A549 (cell line): ENCODE measurements around the gene MAP3K15. TPM values are rescaled to one million over a fixed set of nuclear protein-coding genes. Genes with fewer than 3 reads are reported as not detected.

Experiments
- BHLHE40 ChIP-seq: IDR thresholded peaks from 2 replicates; pipeline ENCODE4 v1.6.1; 2012; ENCODE audit warnings: low read depth, low read length, inconsistent platforms
- CBX2 ChIP-seq: fragments of 200-600 bp; sonication (generic); IDR thresholded peaks from 2 replicates; pipeline ENCODE4 v1.6.1; 2016; ENCODE audit warnings: low read depth, mild to moderate bottlenecking, borderline replicate concordance
- CBX8 ChIP-seq: fragments of 200-600 bp; sonication (generic); IDR thresholded peaks from 2 replicates; pipeline ENCODE4 v1.6.1; 2016
- CEBPB ChIP-seq, 2 experiments: fragments of >200 bp in 1 of 2; sonication (Bioruptor Twin) in 1 of 2; formaldehyde crosslinking in 1 of 2; IDR thresholded peaks; 2 replicates each; pipeline ENCODE4 v1.6.1; 2012 to 2016
- CHD2 ChIP-seq: fragments of 150-350 bp; IDR thresholded peaks from 2 replicates; pipeline ENCODE4 v1.6.1; 2014; ENCODE audit warnings: low read length; ENCODE audit not compliant: partially characterized antibody
- E2F6 ChIP-seq: IDR thresholded peaks from 2 replicates; pipeline ENCODE4 v1.6.1; 2012; ENCODE audit warnings: low read depth, borderline replicate concordance
- EHF ChIP-seq: fragments of 250-450 bp; sonication (Bioruptor Pico); IDR thresholded peaks from 2 replicates; pipeline ENCODE4 v1.5.0; 2020; ENCODE audit warnings: mild to moderate bottlenecking
- EHMT2 ChIP-seq: fragments of 200-600 bp; sonication (generic); IDR thresholded peaks from 2 replicates; pipeline ENCODE4 v1.6.1; 2016; ENCODE audit warnings: antibody characterized with exemption, low read depth, mild to moderate bottlenecking, moderate library complexity
- ESRRA ChIP-seq: fragments of 150-350 bp; IDR thresholded peaks from 2 replicates; pipeline ENCODE4 v1.6.1; 2014; ENCODE audit warnings: mild to moderate bottlenecking, low read length, borderline replicate concordance
- FOSB ChIP-seq: fragments of 250-450 bp; sonication (Bioruptor Pico); IDR thresholded peaks from 2 replicates; pipeline ENCODE4 v1.5.0; 2020; ENCODE audit warnings: mild to moderate bottlenecking, moderate library complexity
- FOSL2 ChIP-seq, 2 experiments: fragments of 450-650 bp in 1 of 2; fragments of >200 bp in 1 of 2; sonication (Bioruptor Twin) in 1 of 2; formaldehyde crosslinking; IDR thresholded peaks; 2 replicates each; pipeline versions ENCODE4 v1.5.0 to v1.6.1; 2016 to 2020; ENCODE audit warnings: mild to moderate bottlenecking in 1 of 2, moderate library complexity in 1 of 2
- FOXS1 ChIP-seq: fragments of 250-450 bp; sonication (Bioruptor Pico); IDR thresholded peaks from 2 replicates; pipeline ENCODE4 v1.5.0; 2020; ENCODE audit warnings: mild to moderate bottlenecking, moderate library complexity
- HDAC2 ChIP-seq: fragments of 200-600 bp; sonication (generic); IDR thresholded peaks from 2 replicates; pipeline ENCODE4 v1.6.1; 2016
- HES2 ChIP-seq: fragments of >200 bp; sonication (Bioruptor Twin); formaldehyde crosslinking; IDR thresholded peaks from 2 replicates; pipeline ENCODE4 v1.6.1; 2016
- HEYL ChIP-seq: fragments of 250-450 bp; sonication (Bioruptor Pico); IDR thresholded peaks from 2 replicates; pipeline ENCODE4 v1.8.0; 2021; ENCODE audit warnings: mild to moderate bottlenecking, moderate library complexity
- HOXA7 ChIP-seq: fragments of 250-450 bp; sonication (Bioruptor Pico); IDR thresholded peaks from 2 replicates; pipeline ENCODE4 v1.5.0; 2020; ENCODE audit warnings: mild to moderate bottlenecking, moderate library complexity
- HOXB13 ChIP-seq: fragments of 250-450 bp; sonication (Bioruptor Pico); IDR thresholded peaks from 2 replicates; pipeline ENCODE4 v1.5.0; 2020; ENCODE audit warnings: low read depth, mild to moderate bottlenecking, moderate library complexity
- JUNB ChIP-seq: fragments of >200 bp; sonication (Bioruptor Twin); formaldehyde crosslinking; IDR thresholded peaks from 2 replicates; pipeline ENCODE4 v1.6.1; 2016
- KDM1A ChIP-seq: fragments of 200-600 bp; sonication (generic); IDR thresholded peaks from 2 replicates; pipeline ENCODE4 v1.6.1; 2016; ENCODE audit warnings: low read depth, mild to moderate bottlenecking
- KDM5A ChIP-seq: fragments of 200-600 bp; sonication (generic); IDR thresholded peaks from 2 replicates; pipeline ENCODE4 v1.6.1; 2016; ENCODE audit warnings: antibody characterized with exemption, mild to moderate bottlenecking
- MAX ChIP-seq: IDR thresholded peaks from 2 replicates; pipeline ENCODE4 v1.6.1; 2012
- MAZ ChIP-seq: fragments of 150-350 bp; IDR thresholded peaks from 2 replicates; pipeline ENCODE4 v1.6.1; 2014; ENCODE audit warnings: antibody characterized with exemption, low read depth, low read length, borderline replicate concordance
- NFE2L2 ChIP-seq: fragments of 150-350 bp; conservative IDR thresholded peaks from 2 replicates; pipeline ENCODE4 v1.6.1; 2014; ENCODE audit warnings: low read length
- NPAS2 ChIP-seq: fragments of 250-450 bp; sonication (Bioruptor Pico); IDR thresholded peaks from 2 replicates; pipeline ENCODE4 v1.8.0; 2022; ENCODE audit warnings: mild to moderate bottlenecking, moderate library complexity, borderline replicate concordance
- PHF8 ChIP-seq: fragments of 200-600 bp; sonication (generic); IDR thresholded peaks from 2 replicates; pipeline ENCODE4 v1.6.1; 2016; ENCODE audit warnings: low read depth, mild to moderate bottlenecking, antibody characterized with exemption, moderate library complexity, borderline replicate concordance
- POLR2A ChIP-seq: IDR thresholded peaks from 2 replicates; pipeline ENCODE4 v1.6.1; 2012; ENCODE audit warnings: mild to moderate bottlenecking, low read length
- POLR2AphosphoS2 ChIP-seq: conservative IDR thresholded peaks from 2 replicates; pipeline ENCODE4 v1.6.1; 2012; ENCODE audit warnings: low read length, improper control_type of control experiment, inconsistent platforms
- RARB ChIP-seq: fragments of 250-450 bp; sonication (Bioruptor Pico); IDR thresholded peaks from 2 replicates; pipeline ENCODE4 v1.8.0; 2021; ENCODE audit warnings: mild to moderate bottlenecking, moderate library complexity
- RCOR1 ChIP-seq: fragments of 150-350 bp; IDR thresholded peaks from 2 replicates; pipeline ENCODE4 v1.6.1; 2014; ENCODE audit warnings: antibody characterized with exemption, low read length, low read depth
- REST ChIP-seq: fragments of 200-600 bp; sonication (generic); IDR thresholded peaks from 2 replicates; pipeline ENCODE4 v1.6.1; 2016; ENCODE audit warnings: antibody characterized with exemption, mild to moderate bottlenecking, moderate library complexity
- SMC3 ChIP-seq: fragments of >200 bp; sonication (Bioruptor Twin); formaldehyde crosslinking; IDR thresholded peaks from 3 replicates; pipeline ENCODE4 v1.6.1; 2018; ENCODE audit warnings: inconsistent platforms
- SREBF2 ChIP-seq: fragments of 450-650 bp; IDR thresholded peaks from 2 replicates; pipeline ENCODE4 v1.6.1; 2014; ENCODE audit warnings: mild to moderate bottlenecking, moderate library complexity
- TP53 ChIP-seq: fragments of 250-450 bp; sonication (Bioruptor Pico); IDR thresholded peaks from 2 replicates; pipeline ENCODE4 v1.5.0; 2021; ENCODE audit warnings: mild to moderate bottlenecking, moderate library complexity
- ZC3H11A ChIP-seq: fragments of 450-650 bp; IDR thresholded peaks from 2 replicates; pipeline ENCODE4 v1.6.1; 2014; ENCODE audit warnings: antibody characterized with exemption, mild to moderate bottlenecking
- ZFP36 ChIP-seq: fragments of 450-650 bp; IDR thresholded peaks from 2 replicates; pipeline ENCODE4 v1.6.1; 2014; ENCODE audit warnings: borderline replicate concordance; ENCODE audit not compliant: partially characterized antibody
- ZNF302 ChIP-seq: fragments of 250-450 bp; sonication (Bioruptor Pico); IDR thresholded peaks from 2 replicates; pipeline ENCODE4 v1.9.0; 2021; ENCODE audit warnings: inconsistent platforms, mild to moderate bottlenecking, moderate library complexity
- polyA plus RNA-seq, 4 experiments: library from polyadenylated mRNA; depleted of rRNA in 3 of 4; stranded (reverse); fragments of >200 nt; fragmentation: RNase III in 1 of 4; extraction: RNeasy Plus Mini Kit Qiagen cat#74134 plus additional on column Dnase treatment in 1 of 4; gene quantifications; 2 replicates in 3 of 4; 3 replicates in 1 of 4; pipeline ENCODE4 v1.2.3, GENCODE V29; 2011 to 2017
- TF ChIP-seq, protein P1 (sequence below): fragments of 250-450 bp; sonication (Bioruptor Pico); IDR thresholded peaks from 2 replicates; pipeline ENCODE4 v1.5.0; 2020; ENCODE audit warnings: low read depth, mild to moderate bottlenecking, moderate library complexity
- TF ChIP-seq, protein P2 (sequence below): fragments of >200 bp; sonication (Bioruptor Twin); formaldehyde crosslinking; IDR thresholded peaks from 3 replicates; pipeline ENCODE4 v1.5.1; 2016

The MAP3K15 gene
- polyA plus RNA-seq, 2 of the 4 experiments (the other 2 are of a cell fraction) = 2.3 to 5.7 TPM

DNA sequence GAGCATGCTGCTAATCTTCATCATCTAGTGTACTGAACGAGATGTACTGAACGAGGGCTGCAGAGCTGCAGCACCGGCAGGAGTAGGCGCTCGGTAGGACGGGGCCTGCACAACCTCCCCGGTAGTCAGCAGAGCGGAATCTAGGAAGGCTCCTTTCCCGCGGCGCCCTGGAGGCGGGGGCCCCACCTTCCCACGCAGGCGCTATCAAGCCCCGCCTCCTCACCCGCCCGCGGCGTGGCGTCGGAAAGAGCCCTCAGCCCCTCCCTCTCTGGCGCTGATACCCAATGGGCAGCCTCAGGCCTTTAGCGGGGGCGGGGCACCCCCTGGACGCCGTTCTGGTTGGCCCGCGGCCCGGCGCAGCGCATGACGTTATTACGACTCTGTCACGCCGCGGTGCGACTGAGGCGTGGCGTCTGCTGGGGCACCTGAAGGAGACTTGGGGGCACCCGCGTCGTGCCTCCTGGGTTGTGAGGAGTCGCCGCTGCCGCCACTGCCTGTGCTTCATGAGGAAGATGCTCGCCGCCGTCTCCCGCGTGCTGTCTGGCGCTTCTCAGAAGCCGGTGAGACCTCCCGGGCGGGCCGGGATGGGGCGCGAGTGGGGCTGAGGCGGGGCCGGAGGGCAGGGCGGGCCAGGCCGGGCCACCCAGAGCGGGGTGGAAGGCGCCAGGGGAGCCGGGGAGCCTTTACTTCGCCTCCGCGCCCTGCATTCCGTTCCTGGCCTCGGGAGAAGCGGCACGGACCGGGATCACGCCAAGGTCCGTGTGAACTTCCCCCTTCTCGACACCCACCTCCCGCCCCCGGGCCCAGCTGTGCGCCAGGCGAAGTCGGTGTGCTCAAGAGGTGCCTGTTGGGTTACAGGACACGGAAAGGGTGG, 171.5 kb downstream of the MAP3K15 start, which contains the start of gene PDHA1 (continued):
- TF ChIP-seq ESRRA = no peak
- no peak for TF ChIP-seq E2F6
- TF ChIP-seq RCOR1 = no peak
- no peak for TF ChIP-seq MAZ
- no peak for TF ChIP-seq BHLHE40
- TF ChIP-seq REST = no peak
- no peak for TF ChIP-seq EHMT2
- no peak for TF ChIP-seq ZC3H11A
- no peak for TF ChIP-seq SREBF2
- TF ChIP-seq, protein P1, sequence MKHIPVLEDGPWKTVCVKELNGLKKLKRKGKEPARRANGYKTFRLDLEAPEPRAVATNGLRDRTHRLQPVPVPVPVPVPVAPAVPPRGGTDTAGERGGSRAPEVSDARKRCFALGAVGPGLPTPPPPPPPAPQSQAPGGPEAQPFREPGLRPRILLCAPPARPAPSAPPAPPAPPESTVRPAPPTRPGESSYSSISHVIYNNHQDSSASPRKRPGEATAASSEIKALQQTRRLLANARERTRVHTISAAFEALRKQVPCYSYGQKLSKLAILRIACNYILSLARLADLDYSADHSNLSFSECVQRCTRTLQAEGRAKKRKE (CRISPR knock-in tag) = no peak
- peak; percentile 67 for TF ChIP-seq MAX
- TF ChIP-seq SMC3 = no peak
- TF ChIP-seq JUNB = no peak
- TF ChIP-seq, protein P2, sequence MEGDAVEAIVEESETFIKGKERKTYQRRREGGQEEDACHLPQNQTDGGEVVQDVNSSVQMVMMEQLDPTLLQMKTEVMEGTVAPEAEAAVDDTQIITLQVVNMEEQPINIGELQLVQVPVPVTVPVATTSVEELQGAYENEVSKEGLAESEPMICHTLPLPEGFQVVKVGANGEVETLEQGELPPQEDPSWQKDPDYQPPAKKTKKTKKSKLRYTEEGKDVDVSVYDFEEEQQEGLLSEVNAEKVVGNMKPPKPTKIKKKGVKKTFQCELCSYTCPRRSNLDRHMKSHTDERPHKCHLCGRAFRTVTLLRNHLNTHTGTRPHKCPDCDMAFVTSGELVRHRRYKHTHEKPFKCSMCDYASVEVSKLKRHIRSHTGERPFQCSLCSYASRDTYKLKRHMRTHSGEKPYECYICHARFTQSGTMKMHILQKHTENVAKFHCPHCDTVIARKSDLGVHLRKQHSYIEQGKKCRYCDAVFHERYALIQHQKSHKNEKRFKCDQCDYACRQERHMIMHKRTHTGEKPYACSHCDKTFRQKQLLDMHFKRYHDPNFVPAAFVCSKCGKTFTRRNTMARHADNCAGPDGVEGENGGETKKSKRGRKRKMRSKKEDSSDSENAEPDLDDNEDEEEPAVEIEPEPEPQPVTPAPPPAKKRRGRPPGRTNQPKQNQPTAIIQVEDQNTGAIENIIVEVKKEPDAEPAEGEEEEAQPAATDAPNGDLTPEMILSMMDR = no peak
- TF ChIP-seq FOXS1 (CRISPR knock-in tag) = no peak
- no peak for TF ChIP-seq HES2
- TF ChIP-seq NPAS2 (CRISPR knock-in tag) = no peak
- no peak for TF ChIP-seq CBX2
- no peak for TF ChIP-seq CEBPB (IDR thresholded peaks at IDR 0.05)
- TF ChIP-seq NFE2L2 = no peak
- TF ChIP-seq TP53 = no peak
- TF ChIP-seq KDM1A = no peak
- TF ChIP-seq ZFP36 = no peak
- no peak for TF ChIP-seq CBX8
- TF ChIP-seq RARB = no peak
- no peak for TF ChIP-seq HOXA7
- TF ChIP-seq POLR2A = peak; percentile 77
- TF ChIP-seq ZNF302 (CRISPR knock-in tag) = no peak
- no peak for TF ChIP-seq FOSB (CRISPR knock-in tag)
- TF ChIP-seq KDM5A = 0 out of 2 replicates have a peak, but pooled peaks have one; percentile 48
- TF ChIP-seq CHD2 = no peak
- TF ChIP-seq HDAC2 = no peak
- no peak for TF ChIP-seq HEYL
- TF ChIP-seq HOXB13 (CRISPR knock-in tag) = no peak
- TF ChIP-seq POLR2AphosphoS2 = no peak
- TF ChIP-seq PHF8 = peak; percentile 19; the same call in 1 of the 2 replicates
- no peak for TF ChIP-seq EHF (CRISPR knock-in tag)
- no peak for TF ChIP-seq FOSL2 (IDR thresholded peaks at IDR 0.05)
- TF ChIP-seq FOSL2 (CRISPR knock-in tag; IDR thresholded peaks at IDR 0.05) = no peak
